Osteoblast (primary cell): ENCODE measurements around the gene GALR3. TPM values are rescaled to one million over a fixed set of nuclear protein-coding genes. Genes with fewer than 3 reads are reported as not detected.

Experiments used
- DNase-seq: peaks from one replicate; pipeline ENCODE4 v3.0.0; 2011; ENCODE audit warnings: low spot score, mixed read lengths; ENCODE audit not compliant: insufficient read length; ENCODE audit errors: missing footprints
- H2AFZ ChIP-seq: 2 replicates; pipeline ENCODE4 v1.6.0; 2011; ENCODE audit warnings: mild to moderate bottlenecking, low read length
- H3K27ac ChIP-seq: 2 replicates; pipeline ENCODE4 v1.5.1; 2011; ENCODE audit warnings: mild to moderate bottlenecking, low read depth, low read length, moderate library complexity
- H3K27me3 ChIP-seq: 2 replicates; pipeline ENCODE4 v1.6.0; 2012; ENCODE audit warnings: mild to moderate bottlenecking, control low read depth, inconsistent platforms, low read length, moderate library complexity; ENCODE audit not compliant: insufficient read depth
- H3K36me3 ChIP-seq: 2 replicates; pipeline ENCODE4 v1.5.1; 2011; ENCODE audit warnings: mild to moderate bottlenecking, low read length, control low read depth, moderate library complexity; ENCODE audit not compliant: insufficient read depth
- H3K4me1 ChIP-seq: 2 replicates; pipeline ENCODE4 v1.5.1; 2011; ENCODE audit warnings: mild to moderate bottlenecking, low read length, control low read depth, moderate library complexity; ENCODE audit not compliant: insufficient read depth
- H3K4me2 ChIP-seq: 2 replicates; pipeline ENCODE4 v1.6.0; 2011; ENCODE audit warnings: mild to moderate bottlenecking, low read length; ENCODE audit not compliant: insufficient read depth
- H3K4me3 ChIP-seq: fragments of 200-600 bp; sonication (generic); 3 replicates; pipeline ENCODE4 v1.5.1; 2012; ENCODE audit warnings: mild to moderate bottlenecking, low read length, inconsistent platforms; ENCODE audit not compliant: insufficient read depth
- H3K79me2 ChIP-seq: 2 replicates; pipeline ENCODE4 v1.6.0; 2012; ENCODE audit warnings: mild to moderate bottlenecking, low read length, control low read depth, inconsistent platforms; ENCODE audit not compliant: insufficient read depth
- H3K9me3 ChIP-seq: 2 replicates; pipeline ENCODE4 v1.5.1; 2011; ENCODE audit warnings: low read depth, low read length, control low read depth
- H4K20me1 ChIP-seq: 2 replicates; pipeline ENCODE4 v1.6.0; 2012; ENCODE audit warnings: mild to moderate bottlenecking, low read length, control low read depth; ENCODE audit not compliant: insufficient read depth
- total RNA-seq: library from RNA; depleted of rRNA; stranded (reverse); fragments of >200 nt; gene quantifications from 2 replicates; pipeline ENCODE4 v1.2.3, GENCODE V29; 2012
- TF ChIP-seq, protein P1 (sequence below): IDR thresholded peaks from 2 replicates; pipeline ENCODE4 v1.5.1; 2011; ENCODE audit warnings: mild to moderate bottlenecking, low read depth, low read length, moderate library complexity; ENCODE audit errors: extremely low read depth

Gene GALR3
- total RNA-seq, 1 donor = not detected

DNA sequence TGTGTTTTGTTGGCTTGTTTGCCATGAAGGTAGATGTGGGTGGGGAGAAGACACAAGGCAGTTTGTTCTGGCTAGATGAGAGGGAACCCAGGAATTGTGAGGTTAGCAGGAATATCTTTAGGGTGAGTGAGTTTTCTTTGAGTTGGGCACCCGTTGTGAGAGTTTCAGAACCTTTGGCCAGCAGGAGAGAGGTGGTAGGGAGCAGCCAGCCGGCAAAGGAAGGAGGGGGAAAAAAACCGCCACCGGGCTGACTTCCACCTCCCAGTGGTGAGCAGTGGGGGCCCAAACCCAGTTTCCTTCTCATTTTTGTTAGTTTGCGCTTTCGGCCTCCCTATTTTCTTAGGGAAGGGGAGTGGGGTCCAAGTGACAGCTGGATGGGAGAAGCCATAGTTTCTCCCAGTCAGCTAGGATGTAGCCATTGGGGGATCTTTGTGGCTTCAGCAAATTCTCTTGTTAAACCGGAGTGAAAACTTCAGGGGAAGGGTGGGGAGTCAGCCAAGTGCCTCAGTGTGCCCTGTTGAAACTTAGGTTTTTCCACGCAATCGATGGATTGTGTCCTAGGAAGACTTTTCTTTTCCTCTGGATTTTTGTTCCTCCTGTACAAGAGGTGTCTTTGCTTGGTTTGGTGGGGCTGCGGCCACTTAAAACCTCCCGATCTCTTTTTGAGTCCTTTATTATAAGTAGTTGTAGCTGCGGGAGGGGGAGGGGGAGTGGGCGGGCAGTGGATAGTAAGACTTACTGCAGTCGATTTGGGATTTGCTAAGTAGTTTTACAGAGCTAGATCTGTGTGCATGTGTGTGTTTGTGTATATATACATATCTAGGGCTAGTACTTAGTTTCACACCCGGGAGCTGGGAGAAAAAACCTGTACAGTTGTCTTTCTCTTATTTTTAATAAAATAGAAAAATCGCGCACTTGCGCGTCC is 16.5 kb upstream of the GALR3 start:
- H3K4me2 ChIP-seq = peak overlapping the region; percentile 98
- no peaks in the 10 kb centered on the region for H3K9me3 ChIP-seq
- H3K27ac ChIP-seq = peak overlapping the region; percentile 82
- peak; percentile 94 for DNase-seq
- peaks cover 30% of the 10 kb centered on the region for H3K4me1 ChIP-seq
- H2AFZ ChIP-seq = peak overlapping the region; percentile 49
- H3K36me3 ChIP-seq = no peaks in the 10 kb centered on the region
- peaks cover 2% of the 10 kb centered on the region for H4K20me1 ChIP-seq
- TF ChIP-seq, protein P1, sequence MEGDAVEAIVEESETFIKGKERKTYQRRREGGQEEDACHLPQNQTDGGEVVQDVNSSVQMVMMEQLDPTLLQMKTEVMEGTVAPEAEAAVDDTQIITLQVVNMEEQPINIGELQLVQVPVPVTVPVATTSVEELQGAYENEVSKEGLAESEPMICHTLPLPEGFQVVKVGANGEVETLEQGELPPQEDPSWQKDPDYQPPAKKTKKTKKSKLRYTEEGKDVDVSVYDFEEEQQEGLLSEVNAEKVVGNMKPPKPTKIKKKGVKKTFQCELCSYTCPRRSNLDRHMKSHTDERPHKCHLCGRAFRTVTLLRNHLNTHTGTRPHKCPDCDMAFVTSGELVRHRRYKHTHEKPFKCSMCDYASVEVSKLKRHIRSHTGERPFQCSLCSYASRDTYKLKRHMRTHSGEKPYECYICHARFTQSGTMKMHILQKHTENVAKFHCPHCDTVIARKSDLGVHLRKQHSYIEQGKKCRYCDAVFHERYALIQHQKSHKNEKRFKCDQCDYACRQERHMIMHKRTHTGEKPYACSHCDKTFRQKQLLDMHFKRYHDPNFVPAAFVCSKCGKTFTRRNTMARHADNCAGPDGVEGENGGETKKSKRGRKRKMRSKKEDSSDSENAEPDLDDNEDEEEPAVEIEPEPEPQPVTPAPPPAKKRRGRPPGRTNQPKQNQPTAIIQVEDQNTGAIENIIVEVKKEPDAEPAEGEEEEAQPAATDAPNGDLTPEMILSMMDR = no peak
- peaks cover 13% of the 10 kb centered on the region for H3K79me2 ChIP-seq
- peak overlapping the region; percentile 84 for H3K4me3 ChIP-seq
- H3K27me3 ChIP-seq = no peaks in the 10 kb centered on the region

DNA sequence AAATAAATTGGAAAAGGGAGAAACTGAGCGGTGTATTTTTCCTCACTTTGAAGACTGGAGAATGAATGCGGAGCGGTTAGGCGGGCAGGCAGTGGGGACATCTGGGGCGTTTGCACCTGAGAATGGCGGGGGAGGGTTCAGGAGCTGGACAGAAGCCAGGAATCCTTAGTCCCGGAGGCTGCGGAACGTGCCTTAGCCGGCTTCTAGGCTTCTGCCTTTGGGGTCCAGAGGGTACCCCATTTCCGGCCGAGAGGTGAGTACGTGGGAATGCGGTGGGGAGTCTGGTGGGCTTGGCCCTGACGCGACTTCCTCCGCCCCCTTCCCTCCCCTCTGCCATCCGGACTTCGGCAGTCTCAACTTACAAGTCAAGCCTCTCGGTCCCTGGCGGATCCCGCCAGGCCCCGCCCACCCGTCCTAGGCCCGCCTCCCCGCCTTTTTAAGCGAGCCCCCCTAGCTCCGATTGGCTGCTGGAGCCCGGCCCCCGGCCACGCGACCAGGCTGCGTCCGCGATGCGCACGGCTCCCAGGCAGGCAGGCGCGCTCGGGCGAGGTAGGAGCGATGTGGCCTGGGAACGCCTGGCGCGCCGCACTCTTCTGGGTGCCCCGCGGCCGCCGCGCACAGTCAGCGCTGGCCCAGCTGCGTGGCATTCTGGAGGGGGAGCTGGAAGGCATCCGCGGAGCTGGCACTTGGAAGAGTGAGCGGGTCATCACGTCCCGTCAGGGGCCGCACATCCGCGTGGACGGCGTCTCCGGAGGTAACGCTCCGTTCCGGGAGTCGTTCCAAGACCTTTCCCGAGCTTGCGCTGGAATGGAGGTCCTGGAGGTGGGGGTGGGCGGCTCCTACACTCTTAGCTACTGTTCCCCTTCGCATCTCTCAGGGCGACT is 15.5 kb upstream of the GALR3 start, which contains the start of gene GCAT:
GCAT (plus strand) TSS at position 525 of the 884 bp plus-strand sequence; CDS start at position 559, 34 bp downstream.
- Histone ChIP-seq H3K36me3 (no peaks in the 10 kb centered on the region), H3K4me3 (peak within 1 kb of the TSS; percentile 84), H3K27me3 (no peaks in the 10 kb centered on the region), H3K27ac (peak within 1 kb of the TSS; percentile 82), H3K79me2 (peaks cover 13% of the 10 kb centered on the region), H3K9me3 (no peaks in the 10 kb centered on the region), H4K20me1 (peaks cover 2% of the 10 kb centered on the region), H3K4me2 (peak within 1 kb of the TSS; percentile 98), H3K4me1 (peaks cover 29% of the 10 kb centered on the region), H2AFZ (peak within 1 kb of the TSS; percentile 92)
- TF ChIP-seq, protein P1 = no peak
- DNase-seq = peak; percentile 100

DNA sequence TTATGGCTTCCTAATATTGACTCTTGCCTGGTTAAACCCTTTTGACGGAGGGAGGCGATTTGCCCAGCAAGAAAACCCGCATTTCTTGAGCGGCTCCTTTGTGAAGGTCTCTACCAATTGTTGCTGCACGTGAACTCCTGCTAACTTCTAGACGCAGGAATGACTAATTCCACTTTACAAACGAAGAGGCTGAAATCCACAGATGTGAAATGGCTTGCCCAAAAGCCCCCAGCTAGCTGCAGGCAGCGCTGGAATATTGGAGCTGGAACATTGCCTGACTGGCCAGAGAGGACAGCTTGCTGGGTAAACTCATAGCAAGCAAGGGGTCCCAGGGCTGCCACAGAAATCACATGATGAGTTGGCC is 14.9 kb upstream of the GALR3 start:
- peak; percentile 93 for DNase-seq
- peak overlapping the region; percentile 84 for H3K4me3 ChIP-seq
- peak overlapping the region; percentile 92 for H2AFZ ChIP-seq
- H3K36me3 ChIP-seq = no peaks in the 10 kb centered on the region
- H3K4me2 ChIP-seq = peak overlapping the region; percentile 98
- H3K27me3 ChIP-seq = no peaks in the 10 kb centered on the region
- H3K27ac ChIP-seq = peak overlapping the region; percentile 67
- H3K79me2 ChIP-seq = peaks cover 13% of the 10 kb centered on the region
- H3K4me1 ChIP-seq = peaks cover 25% of the 10 kb centered on the region
- TF ChIP-seq, protein P1 = no peak
- H3K9me3 ChIP-seq = no peaks in the 10 kb centered on the region
- peaks cover 2% of the 10 kb centered on the region for H4K20me1 ChIP-seq
